ENCODE measurements around the gene ATF7.

ATF7 gene

GRCh38 chr12:53593707-53594106, 32.5 kb downstream of the ATF7 start:
- H3K27me3 ChIP-seq (ENCODE audit: insufficient read depth, low read length, poor library complexity) = no peaks in the 10 kb centered on the region
- 0 out of 2 replicates have a peak, but pooled peaks cover 4% of the 10 kb centered on the region for H4K20me1 ChIP-seq (ENCODE audit: insufficient read depth, low read length)
- ATAC-seq (ENCODE audit: insufficient read depth, low read depth) (no peak), DNase-seq (no peak)
- no peak overlapping the region for H3K4me3 ChIP-seq (ENCODE audit: low read depth in 1 of 2, low read length in 2 of 2)
- H3K9ac ChIP-seq (ENCODE audit: low read depth, low read length) = no peak overlapping the region
- no peaks in the 10 kb centered on the region for H3K4me1 ChIP-seq (ENCODE audit: insufficient read depth, low read length)
- no peaks in the 10 kb centered on the region for H3K36me3 ChIP-seq (ENCODE audit: insufficient read depth, low read length)
- TF ChIP-seq CTCF (IDR thresholded peaks at IDR 0.05; ENCODE audit: borderline replicate concordance, extremely low read depth, low read length, poor library complexity, severe bottlenecking) (no peak), EZH2 (IDR thresholded peaks at IDR 0.05; ENCODE audit: borderline replicate concordance, low read depth, low read length, severe bottlenecking) (no peak)
- H3K27ac ChIP-seq (ENCODE audit: low read length) = no peak overlapping the region
- H3K4me2 ChIP-seq (ENCODE audit: insufficient read depth, low read length) = no peak overlapping the region
- no peak overlapping the region for H2AFZ ChIP-seq (ENCODE audit: low read depth, low read length)
- H3K9me3 ChIP-seq (ENCODE audit: insufficient read depth, low read length, severe bottlenecking) = no peaks in the 10 kb centered on the region
- H3K79me2 ChIP-seq (ENCODE audit: insufficient read depth, low read length) = 0 out of 2 replicates have a peak, but pooled peaks cover 7% of the 10 kb centered on the region

GRCh38 chr12:53593031-53593430, 33.2 kb downstream of the ATF7 start:
- Histone ChIP-seq H3K9ac (ENCODE audit: low read depth, low read length) (no peak overlapping the region), H3K27ac (ENCODE audit: low read length) (no peak overlapping the region), H4K20me1 (ENCODE audit: insufficient read depth, low read length) (0 out of 2 replicates have a peak, but pooled peaks cover 4% of the 10 kb centered on the region), H2AFZ (ENCODE audit: low read depth, low read length) (no peak overlapping the region), H3K4me2 (ENCODE audit: insufficient read depth, low read length) (no peak overlapping the region), H3K27me3 (ENCODE audit: insufficient read depth, low read length, poor library complexity) (no peaks in the 10 kb centered on the region), H3K4me1 (ENCODE audit: insufficient read depth, low read length) (no peaks in the 10 kb centered on the region), H3K4me3 (ENCODE audit: low read depth in 1 of 2, low read length in 2 of 2) (no peak overlapping the region), H3K36me3 (ENCODE audit: insufficient read depth, low read length) (no peaks in the 10 kb centered on the region), H3K9me3 (ENCODE audit: insufficient read depth, low read length, severe bottlenecking) (no peaks in the 10 kb centered on the region), H3K79me2 (ENCODE audit: insufficient read depth, low read length) (peaks cover 11% of the 10 kb centered on the region)
- DNase-seq (no peak), ATAC-seq (ENCODE audit: insufficient read depth, low read depth) (no peak)
- TF ChIP-seq CTCF (IDR thresholded peaks at IDR 0.05; ENCODE audit: borderline replicate concordance, extremely low read depth, low read length, poor library complexity, severe bottlenecking) (no peak), EZH2 (IDR thresholded peaks at IDR 0.05; ENCODE audit: borderline replicate concordance, low read depth, low read length, severe bottlenecking) (no peak)

GRCh38 chr12:53592426-53592825, 33.8 kb downstream of the ATF7 start:
- H3K9me3 ChIP-seq (ENCODE audit: insufficient read depth, low read length, severe bottlenecking) = no peaks in the 10 kb centered on the region
- no peaks in the 10 kb centered on the region for H3K27me3 ChIP-seq (ENCODE audit: insufficient read depth, low read length, poor library complexity)
- H3K4me2 ChIP-seq (ENCODE audit: insufficient read depth, low read length) = no peak overlapping the region
- H3K9ac ChIP-seq (ENCODE audit: low read depth, low read length) = no peak overlapping the region
- no peak overlapping the region for H2AFZ ChIP-seq (ENCODE audit: low read depth, low read length)
- H3K4me3 ChIP-seq (ENCODE audit: low read depth in 1 of 2, low read length in 2 of 2) = no peak overlapping the region
- peaks cover 12% of the 10 kb centered on the region for H3K79me2 ChIP-seq (ENCODE audit: insufficient read depth, low read length)
- H4K20me1 ChIP-seq (ENCODE audit: insufficient read depth, low read length) = 0 out of 2 replicates have a peak, but pooled peaks cover 4% of the 10 kb centered on the region
- H3K4me1 ChIP-seq (ENCODE audit: insufficient read depth, low read length) = no peaks in the 10 kb centered on the region
- ATAC-seq (ENCODE audit: insufficient read depth, low read depth) (no peak), DNase-seq (no peak)
- H3K27ac ChIP-seq (ENCODE audit: low read length) = no peak overlapping the region
- no peaks in the 10 kb centered on the region for H3K36me3 ChIP-seq (ENCODE audit: insufficient read depth, low read length)
- TF ChIP-seq CTCF (IDR thresholded peaks at IDR 0.05; ENCODE audit: borderline replicate concordance, extremely low read depth, low read length, poor library complexity, severe bottlenecking) (no peak), EZH2 (IDR thresholded peaks at IDR 0.05; ENCODE audit: borderline replicate concordance, low read depth, low read length, severe bottlenecking) (no peak)

Data from DND-41 (cell line).